Uterus (tissue), 2 donors: Measurements from ENCODE around the gene TANC1.

Experiments
- CTCF ChIP-seq, 4 experiments: fragments of 200-600 bp in 2 of 4; fragments of 450-650 bp in 2 of 4; sonication (generic) in 2 of 4; IDR thresholded peaks; one replicate each; pipeline ENCODE4 v1.5.1; 2016 to 2019; ENCODE audit warnings: antibody characterized with exemption in 4 of 4, mild to moderate bottlenecking in 2 of 4, moderate library complexity in 1 of 4
- POLR2A ChIP-seq, 2 donors: fragments of 450-650 bp; IDR thresholded peaks; one replicate each; pipeline ENCODE4 v1.6.1; 2016; ENCODE audit warnings: antibody characterized with exemption in 2 of 2, mild to moderate bottlenecking in 1 of 2, moderate library complexity in 1 of 2

- no peak for TF ChIP-seq CTCF (IDR thresholded peaks at IDR 0.05)
- no peak for TF ChIP-seq POLR2A (IDR thresholded peaks at IDR 0.05)
Measured at GRCh38 chr2:159012142-159012541, 43.7 kb downstream of the TANC1 start.
